GM18526 (cell line): Measurements from ENCODE around the gene POU4F3.

ENCODE experiments used
- POLR2A ChIP-seq: IDR thresholded peaks from 3 replicates; pipeline ENCODE4 v1.6.1; 2011; ENCODE audit not compliant: insufficient read length; ENCODE audit errors: extremely low read depth

POU4F3 gene

DNA sequence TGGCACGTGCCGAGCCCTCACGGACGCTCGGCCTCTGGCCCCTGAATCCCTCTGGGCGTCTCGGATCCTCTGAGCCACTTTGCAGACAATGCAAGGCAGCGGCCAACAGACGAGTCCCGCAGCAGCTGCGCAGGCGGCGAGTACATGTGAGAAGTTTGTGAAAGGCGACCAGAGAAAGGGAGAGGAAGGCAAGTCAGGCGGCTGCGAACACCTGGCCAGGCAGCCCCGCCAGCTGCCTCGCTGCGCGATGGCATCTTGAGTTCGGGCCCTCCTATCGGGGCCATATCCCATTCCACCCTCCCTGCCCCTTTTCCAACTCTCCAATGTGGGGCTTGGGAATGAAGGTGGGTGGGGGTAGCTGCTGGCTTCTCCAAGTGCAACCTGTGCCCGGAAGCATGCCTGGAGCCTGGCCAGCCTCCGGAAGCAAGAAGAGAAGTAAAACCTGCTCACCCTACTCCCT, 4.5 kb upstream of the POU4F3 start:
- TF ChIP-seq POLR2A = no peak

DNA sequence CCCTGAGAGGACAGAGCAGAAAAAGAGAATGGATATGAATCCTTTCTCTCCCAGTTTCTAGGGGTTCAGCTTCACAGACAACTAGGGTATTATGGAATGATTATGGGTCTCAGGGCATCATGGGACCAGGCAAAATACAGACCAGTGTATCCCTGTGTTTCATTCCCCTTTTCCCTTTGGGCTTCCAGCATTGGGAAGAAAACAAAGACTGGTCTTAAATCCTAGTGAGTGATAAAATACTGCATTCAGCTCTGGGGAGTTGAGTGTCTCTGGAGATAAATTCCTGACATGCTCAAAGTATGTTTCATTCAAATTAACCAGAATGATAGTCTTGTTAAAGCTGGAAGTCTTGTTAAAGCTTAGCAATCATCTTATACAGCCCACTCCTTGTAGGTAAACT, 2.4 kb upstream of the POU4F3 start:
- no peak for TF ChIP-seq POLR2A

DNA sequence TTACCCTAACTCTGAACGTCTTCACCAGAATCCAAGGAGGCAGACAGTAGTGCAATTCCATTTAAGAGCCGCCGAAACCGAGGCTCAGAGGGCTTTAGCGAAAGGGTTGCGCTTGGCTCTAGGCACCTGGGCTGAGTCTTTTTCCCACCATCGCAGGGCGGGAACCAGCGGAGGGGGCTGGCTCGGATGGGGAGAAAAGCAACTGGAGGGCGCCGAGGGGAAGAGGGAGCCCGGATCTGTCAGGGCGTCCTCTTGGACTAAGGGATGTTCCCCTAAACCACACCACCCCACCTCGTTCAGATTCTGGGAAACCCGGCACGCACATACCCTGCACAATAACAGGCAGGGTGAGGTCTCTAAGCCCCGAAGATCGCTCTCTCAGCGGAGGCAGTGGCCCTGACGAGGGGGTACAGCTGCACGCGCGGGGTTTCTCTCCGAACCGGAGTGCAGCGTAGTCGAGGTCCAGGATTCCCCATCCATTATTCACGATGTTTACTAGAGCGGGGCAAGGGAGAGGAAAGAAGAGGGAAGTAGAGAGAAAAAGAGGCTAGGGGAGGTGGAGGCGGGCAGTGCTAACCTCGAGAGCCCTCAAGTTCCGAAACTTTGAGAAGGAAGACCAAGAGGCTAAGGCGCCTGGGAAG, 1.3 kb upstream of the POU4F3 start:
- TF ChIP-seq POLR2A = no peak

DNA sequence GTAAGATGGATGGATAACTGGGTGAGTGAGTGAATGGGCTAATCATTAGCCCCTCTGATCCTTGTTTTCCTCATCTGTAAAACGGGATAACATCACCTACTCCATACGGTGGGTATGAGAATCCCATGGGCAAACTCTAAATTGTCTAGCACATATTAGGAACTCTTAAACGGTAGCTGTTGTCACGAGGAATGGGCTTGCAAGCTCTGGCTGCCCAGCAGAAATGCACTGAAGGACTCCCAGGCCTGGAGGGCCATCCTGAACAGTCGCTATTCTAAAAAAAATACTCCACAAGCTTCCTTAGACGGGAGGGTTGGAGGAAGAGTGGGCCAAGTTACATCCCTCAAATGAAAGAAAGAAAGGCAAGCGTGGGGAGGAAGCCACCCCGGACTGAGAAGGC, 711 bp upstream of the POU4F3 start:
- TF ChIP-seq POLR2A = no peak

DNA sequence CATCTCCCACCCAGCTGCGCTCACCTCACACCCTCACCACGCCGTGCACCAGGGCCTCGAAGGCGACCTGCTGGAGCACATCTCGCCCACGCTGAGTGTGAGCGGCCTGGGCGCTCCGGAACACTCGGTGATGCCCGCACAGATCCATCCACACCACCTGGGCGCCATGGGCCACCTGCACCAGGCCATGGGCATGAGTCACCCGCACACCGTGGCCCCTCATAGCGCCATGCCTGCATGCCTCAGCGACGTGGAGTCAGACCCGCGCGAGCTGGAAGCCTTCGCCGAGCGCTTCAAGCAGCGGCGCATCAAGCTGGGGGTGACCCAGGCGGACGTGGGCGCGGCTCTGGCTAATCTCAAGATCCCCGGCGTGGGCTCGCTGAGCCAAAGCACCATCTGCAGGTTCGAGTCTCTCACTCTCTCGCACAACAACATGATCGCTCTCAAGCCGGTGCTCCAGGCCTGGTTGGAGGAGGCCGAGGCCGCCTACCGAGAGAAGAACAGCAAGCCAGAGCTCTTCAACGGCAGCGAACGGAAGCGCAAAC, 1.1 kb downstream of the POU4F3 start:
- no peak for TF ChIP-seq POLR2A

DNA sequence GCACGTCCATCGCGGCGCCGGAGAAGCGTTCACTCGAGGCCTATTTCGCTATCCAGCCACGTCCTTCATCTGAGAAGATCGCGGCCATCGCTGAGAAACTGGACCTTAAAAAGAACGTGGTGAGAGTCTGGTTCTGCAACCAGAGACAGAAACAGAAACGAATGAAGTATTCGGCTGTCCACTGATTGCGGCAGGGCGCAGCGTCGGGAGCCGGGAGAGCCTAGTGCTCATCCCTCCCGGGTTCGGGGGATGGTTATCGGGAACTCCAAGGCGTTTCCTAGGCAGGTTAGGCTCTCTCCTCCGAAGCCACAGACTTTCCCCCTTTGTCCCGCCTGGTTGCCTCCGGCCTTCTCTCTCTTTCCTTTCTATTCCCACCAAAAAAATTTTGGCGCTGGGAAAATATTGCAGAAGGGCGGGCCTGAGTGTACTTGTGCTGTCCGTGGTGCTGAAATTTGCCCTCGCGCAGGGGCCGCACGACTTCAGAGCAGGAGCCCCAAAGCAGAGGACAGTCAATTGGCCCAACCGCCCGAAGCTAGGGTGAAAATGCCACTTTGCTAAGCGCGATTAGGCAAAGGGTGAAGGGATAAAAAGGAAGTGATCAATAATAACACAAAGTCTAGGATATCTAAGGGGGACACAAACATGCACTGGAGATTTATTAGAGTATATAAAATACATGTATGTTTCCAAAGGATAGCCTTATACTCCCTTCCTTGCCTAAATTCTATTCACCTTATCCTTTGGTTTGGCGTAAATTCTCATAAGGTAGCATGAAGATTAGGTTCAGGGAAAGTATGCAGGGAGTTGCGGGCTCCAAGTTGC, 1.8 kb downstream of the POU4F3 start:
- no peak for TF ChIP-seq POLR2A

DNA sequence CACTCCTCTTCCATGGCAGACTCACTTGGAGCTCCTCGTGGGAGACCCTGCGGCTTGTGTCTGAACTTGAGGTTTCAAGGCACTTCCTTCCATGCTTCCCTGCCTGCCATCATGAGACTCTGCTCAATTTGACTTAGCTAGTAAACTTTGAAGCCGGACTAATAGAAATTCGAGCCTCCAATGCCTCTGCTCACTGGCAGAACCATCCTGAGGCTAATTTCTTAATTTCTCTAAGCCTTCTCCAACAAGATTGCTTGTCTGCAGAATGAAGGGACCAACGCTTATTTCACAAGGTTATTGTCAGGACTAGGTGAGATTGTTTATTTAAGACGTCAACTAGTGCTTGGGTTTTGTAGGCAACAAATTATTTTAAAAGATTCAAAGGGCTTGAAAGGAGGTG, 3.2 kb downstream of the POU4F3 start:
- no peak for TF ChIP-seq POLR2A

DNA sequence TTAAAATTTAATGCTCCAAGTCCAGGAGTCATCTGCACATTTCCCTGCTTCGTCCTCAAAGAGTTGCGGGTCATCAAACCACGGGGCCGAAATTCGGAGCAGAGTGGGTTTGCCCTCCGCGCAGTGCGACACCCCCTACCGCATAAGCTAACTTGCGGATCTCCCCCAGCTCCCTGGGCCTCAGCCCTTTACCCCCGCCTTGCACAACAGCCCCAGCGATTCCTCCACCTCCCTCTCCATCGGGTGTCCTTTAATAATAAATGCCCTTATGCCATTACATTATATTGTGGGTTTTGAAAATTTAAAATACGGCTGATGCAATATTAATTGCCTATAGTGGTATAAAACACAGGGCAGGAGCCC, 3.9 kb downstream of the POU4F3 start:
- no peak for TF ChIP-seq POLR2A

DNA sequence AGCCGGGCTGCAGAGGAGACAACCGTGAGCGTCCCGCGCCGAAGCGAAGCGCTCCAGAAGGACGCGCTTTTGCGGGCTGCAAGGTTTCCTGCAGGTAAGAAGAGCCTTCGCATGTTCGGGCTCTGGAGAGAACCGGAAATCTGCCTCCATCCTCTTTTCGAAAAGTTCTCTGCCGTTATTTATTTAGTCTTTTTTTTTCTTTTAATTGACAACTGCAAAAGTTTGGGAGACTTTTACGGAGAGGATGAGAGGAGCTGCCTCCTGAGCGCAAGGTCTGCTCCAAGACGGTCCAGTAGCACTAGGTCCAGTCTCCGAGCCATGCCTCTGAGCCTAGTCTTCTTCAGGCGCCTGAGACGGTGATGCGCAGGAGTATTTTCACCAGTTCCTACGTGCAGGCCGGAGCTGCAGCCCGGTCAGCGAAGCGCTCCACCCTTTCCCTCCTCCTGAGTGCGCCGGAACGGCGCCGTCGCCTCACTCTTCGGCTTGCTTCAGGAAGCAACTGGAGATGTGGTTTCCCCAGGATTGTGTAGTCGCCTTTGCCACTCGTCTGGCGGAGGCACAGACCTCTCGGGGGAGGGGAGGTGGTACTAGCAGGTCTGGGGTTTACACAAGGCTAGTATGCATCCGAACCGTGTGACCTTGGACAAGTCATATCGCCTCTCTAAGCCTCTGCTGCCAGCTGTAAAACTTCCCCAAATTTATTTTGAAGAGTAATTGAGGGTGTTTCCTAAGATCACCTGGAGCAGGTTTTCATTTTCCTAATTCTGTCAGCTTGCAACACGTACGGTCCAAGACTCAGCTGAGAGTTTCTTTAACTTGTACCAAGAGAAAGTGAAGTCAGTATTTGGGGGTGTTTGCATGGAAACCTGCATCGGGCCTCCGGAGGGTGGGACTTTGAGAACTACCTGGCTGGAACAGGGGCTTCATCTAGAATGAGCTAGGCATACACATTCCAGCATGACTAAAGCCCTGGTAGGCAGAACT, 4.5 kb downstream of the POU4F3 start:
- TF ChIP-seq POLR2A = no peak

DNA sequence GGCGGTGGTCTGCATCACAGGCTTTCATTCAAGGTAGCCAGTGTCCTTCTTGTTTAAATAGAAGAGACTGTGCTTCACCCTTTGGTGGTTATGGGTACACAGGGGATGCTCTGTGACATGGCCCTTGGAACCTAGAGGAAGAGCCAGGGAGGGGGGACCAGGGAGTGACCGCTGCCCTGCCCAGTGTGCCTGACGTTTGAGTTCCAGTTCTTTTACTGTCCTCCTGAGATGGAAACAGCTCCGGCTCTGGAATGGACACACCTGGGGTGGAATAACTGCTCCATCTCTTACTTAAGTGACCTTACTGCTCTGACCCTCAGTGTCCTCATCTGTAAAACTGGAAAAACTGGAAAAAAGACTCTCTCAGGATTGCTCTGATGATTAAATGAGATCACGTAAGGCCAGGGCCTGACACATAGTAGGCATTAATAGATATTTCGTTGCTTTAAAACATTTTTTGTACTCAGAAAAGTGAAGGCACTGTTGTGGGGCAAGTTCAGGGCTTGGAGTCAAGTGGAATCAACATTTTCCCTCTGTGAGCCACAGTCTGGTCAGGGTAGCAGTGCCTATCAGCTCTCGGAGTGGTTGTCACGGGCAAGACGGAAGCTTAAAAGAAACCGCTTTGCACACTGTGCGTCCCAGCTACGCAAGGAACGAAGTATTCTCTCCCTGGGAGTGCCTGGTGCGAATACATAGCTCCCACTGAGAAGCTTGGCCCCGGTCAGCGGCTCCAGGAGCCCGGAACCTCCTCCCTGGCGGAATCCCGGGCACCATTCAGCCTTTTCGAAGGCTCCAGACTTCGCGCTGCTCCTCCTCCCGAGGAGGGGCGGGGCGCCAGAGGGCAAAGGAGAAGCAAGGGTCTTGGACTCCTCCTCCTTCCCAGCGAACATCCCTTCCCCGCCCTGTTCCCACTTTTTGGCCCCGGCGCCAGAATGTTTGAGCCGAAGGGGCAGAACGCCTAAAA, 5.8 kb downstream of the POU4F3 start:
- no peak for TF ChIP-seq POLR2A

DNA sequence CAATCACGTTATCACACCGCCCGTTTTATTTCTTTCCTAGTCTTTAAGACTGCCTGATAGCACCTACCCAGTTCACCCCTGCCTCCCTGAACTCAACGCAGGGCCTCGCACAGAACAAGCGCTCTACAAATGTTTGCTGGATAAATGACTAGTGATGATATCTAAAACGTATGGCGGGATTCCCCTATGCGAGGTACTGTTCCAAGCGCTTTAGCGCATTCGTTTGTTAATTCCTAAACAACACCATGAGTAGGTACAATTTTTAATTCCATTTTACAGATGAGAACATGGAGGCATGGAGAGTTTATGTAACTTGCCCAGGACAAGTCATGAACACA, 6.6 kb downstream of the POU4F3 start:
- TF ChIP-seq POLR2A = no peak

DNA sequence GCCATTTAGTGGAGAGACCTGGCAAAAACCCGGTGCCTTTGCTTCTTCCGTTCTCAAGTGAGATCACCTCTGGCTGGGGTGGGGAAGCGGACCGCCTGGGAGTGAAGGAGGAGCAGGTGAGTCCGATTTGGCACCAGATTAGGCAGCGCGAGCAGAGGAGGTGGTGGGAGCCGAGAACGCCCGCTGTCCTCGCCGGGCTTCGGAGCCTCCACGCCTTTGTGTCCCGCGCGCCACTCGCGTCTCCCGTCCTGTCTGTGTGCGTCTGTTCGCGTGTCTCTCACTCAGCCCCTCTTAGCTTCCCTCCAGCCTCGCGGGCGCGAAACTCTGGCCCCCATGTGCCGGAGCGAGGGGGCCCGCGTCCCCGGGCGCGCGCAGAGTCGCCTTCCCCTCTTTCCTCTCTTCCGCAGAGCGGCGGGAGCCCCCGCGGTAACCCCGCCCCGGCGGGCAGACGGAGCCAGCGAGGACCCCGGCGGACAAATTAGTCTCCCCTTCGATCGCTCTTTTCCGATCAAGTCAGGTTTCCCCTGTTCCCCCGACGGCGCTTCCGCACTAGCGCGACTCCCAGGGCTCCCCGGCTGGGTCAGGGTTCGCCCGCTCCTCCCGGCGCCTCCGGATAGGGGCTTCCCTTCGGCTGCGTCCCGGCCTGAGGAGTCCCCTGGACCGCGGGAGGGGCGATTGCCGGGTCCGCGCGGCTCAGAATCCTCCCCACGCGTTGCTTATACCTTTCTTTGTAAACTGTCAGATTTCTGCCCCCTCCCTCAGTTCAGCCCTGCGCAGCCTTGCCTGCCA, 7.1 kb downstream of the POU4F3 start:
- no peak for TF ChIP-seq POLR2A

DNA sequence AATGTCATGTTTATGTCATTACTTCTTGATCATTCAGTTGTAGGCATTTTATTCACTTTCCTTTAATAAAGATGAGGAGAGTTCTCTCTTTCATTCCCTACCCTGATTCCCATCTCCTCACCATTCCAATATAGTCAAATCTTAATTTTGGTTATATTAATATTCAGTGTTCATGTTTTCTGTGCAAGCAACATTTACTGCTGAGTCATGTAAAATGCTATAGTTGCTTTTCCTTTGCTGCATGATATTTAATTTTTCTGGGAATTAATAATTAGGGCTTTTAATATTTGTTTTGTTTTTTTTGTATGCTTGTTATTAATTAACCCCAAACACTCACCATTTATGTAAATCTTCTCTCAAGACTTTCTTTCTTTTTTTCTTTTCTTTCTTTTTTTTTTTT, 18.5 kb downstream of the POU4F3 start:
- TF ChIP-seq POLR2A = no peak
